GM23248 (cell line): Measurements from ENCODE around the gene ESRRB. TPM values are rescaled to one million over a fixed set of nuclear protein-coding genes. Genes with fewer than 3 reads are reported as not detected.

Experiments used
- DNase-seq: peaks from one replicate; pipeline ENCODE4 v3.0.0-alpha.2; 2015
- H2AFZ ChIP-seq: fragments of 200-600 bp; sonication (generic); 2 replicates; pipeline ENCODE4 v1.6.1; 2016; ENCODE audit warnings: antibody characterized with exemption
- H3F3A ChIP-seq: fragments of 200-600 bp; sonication (generic); 2 replicates; pipeline ENCODE4 v1.6.1; 2016; ENCODE audit warnings: mild to moderate bottlenecking, antibody characterized with exemption, mixed run types; ENCODE audit not compliant: insufficient read depth
- H3K27ac ChIP-seq: fragments of 200-600 bp; sonication (generic); 2 replicates; pipeline ENCODE4 v1.5.1; 2016; ENCODE audit warnings: mild to moderate bottlenecking
- H3K27me3 ChIP-seq: fragments of 200-600 bp; sonication (generic); replicated peaks from 2 replicates; pipeline ENCODE4 v1.6.1; 2016; ENCODE audit warnings: mild to moderate bottlenecking; ENCODE audit not compliant: insufficient read depth
- H3K36me3 ChIP-seq: fragments of 200-600 bp; sonication (generic); 2 replicates; pipeline ENCODE4 v1.6.1; 2016; ENCODE audit warnings: low read depth, mild to moderate bottlenecking
- H3K4me1 ChIP-seq: fragments of 200-600 bp; sonication (generic); 2 replicates; pipeline ENCODE4 v1.6.1; 2016; ENCODE audit warnings: mild to moderate bottlenecking; ENCODE audit not compliant: insufficient read depth
- H3K4me2 ChIP-seq: fragments of 200-600 bp; sonication (generic); one replicate; pipeline ENCODE4 v1.6.1; 2016; ENCODE audit warnings: mild to moderate bottlenecking; ENCODE audit not compliant: unreplicated experiment
- H3K4me3 ChIP-seq: fragments of 200-600 bp; sonication (generic); 2 replicates; pipeline ENCODE4 v1.5.1; 2016; ENCODE audit warnings: mild to moderate bottlenecking
- H3K79me2 ChIP-seq: fragments of 200-600 bp; sonication (generic); 2 replicates; pipeline ENCODE4 v1.6.1; 2016; ENCODE audit warnings: mild to moderate bottlenecking; ENCODE audit not compliant: insufficient read depth
- H3K9ac ChIP-seq: fragments of 200-600 bp; sonication (generic); 2 replicates; pipeline ENCODE4 v1.6.1; 2016; ENCODE audit warnings: mild to moderate bottlenecking
- H3K9me2 ChIP-seq: fragments of 200-600 bp; sonication (generic); 2 replicates; pipeline ENCODE4 v1.6.1; 2016; ENCODE audit warnings: mixed run types, mild to moderate bottlenecking, moderate library complexity; ENCODE audit not compliant: insufficient read depth
- H3K9me3 ChIP-seq: fragments of 200-600 bp; sonication (generic); one replicate; pipeline ENCODE4 v1.6.1; 2017; ENCODE audit warnings: low read depth
- H4K20me1 ChIP-seq: fragments of 200-600 bp; sonication (generic); 2 replicates; pipeline ENCODE4 v1.6.0; 2016; ENCODE audit not compliant: insufficient read depth
- EZH2 ChIP-seq: fragments of 200-600 bp; sonication (generic); IDR thresholded peaks from 2 replicates; pipeline ENCODE4 v1.6.1; 2018; ENCODE audit warnings: antibody characterized with exemption, mild to moderate bottlenecking; ENCODE audit not compliant: insufficient read depth, poor library complexity, severe bottlenecking
- EZH2phosphoT487 ChIP-seq: fragments of 200-600 bp; sonication (generic); IDR thresholded peaks from 2 replicates; pipeline ENCODE4 v1.6.1; 2018; ENCODE audit warnings: antibody characterized with exemption, moderate library complexity, mild to moderate bottlenecking, low read depth; ENCODE audit not compliant: insufficient read depth
- WGBS, 2 experiments: methylation state at CpG; one replicate each; pipeline ENCODE4 v1.1.6; 2015 to 2017; ENCODE audit warnings: low lambda C conversion rate in 2 of 2, low coverage in 1 of 2; ENCODE audit errors: missing lambda C conversion rate in 2 of 2; 5-methylcytosine and 5-hydroxymethylcytosine counted together
- in situ Hi-C: fragments of 300-500 bp; cut with MboI; formaldehyde crosslinking; loops from 2 replicates; pipeline ENCODE4 v1.15.0; 2020
- polyA plus RNA-seq: library from polyadenylated mRNA; unstranded; fragments of >200 nt; fragmentation: Nextera tagmentation; extraction: Ambion mirVana; gene quantifications from 2 replicates; pipeline ENCODE4 v1.2.1, GENCODE V29; 2016
- total RNA-seq: library from RNA; depleted of rRNA; stranded (reverse); fragments of >200 nt; shearing (Covaris generic); gene quantifications from 2 replicates; pipeline ENCODE4 v1.2.3, GENCODE V29; 2014

ESRRB gene
- total and polyA plus RNA-seq, 2 experiments from 2014 or later = not detected

GRCh38 chr14:76396714-76397187 is 20.8 kb downstream of the ESRRB start:
- Histone ChIP-seq H3K9me3 (no peaks in the 10 kb centered on the region), H3K27me3 (0 out of 2 replicates have a peak, but pooled peaks cover 34% of the 10 kb centered on the region), H3F3A (no peaks in the 10 kb centered on the region), H3K4me1 (no peaks in the 10 kb centered on the region), H3K27ac (no peak overlapping the region), H3K4me3 (no peak overlapping the region), H3K9me2 (no peaks in the 10 kb centered on the region), H4K20me1 (no peaks in the 10 kb centered on the region), H3K4me2 (no peak overlapping the region), H2AFZ (no peak overlapping the region), H3K9ac (no peak overlapping the region), H3K79me2 (no peaks in the 10 kb centered on the region), H3K36me3 (no peaks in the 10 kb centered on the region)
- in situ Hi-C loops = loop anchor here (25.0 kb wide), 1 partner anchor 684 kb away; no protein-coding TSS in a partner anchor
- WGBS, 2 experiments = 41 to 44% methylated on average over 19 of the region's 19 CpGs
- no peak for TF ChIP-seq EZH2phosphoT487
- DNase-seq = no peak

GRCh38 chr14:76405627-76406026 is 29.7 kb downstream of the ESRRB start:
- Histone ChIP-seq H3K4me1 (no peaks in the 10 kb centered on the region), H3K27me3 (peaks cover 45% of the 10 kb centered on the region; the same call in 1 of the 2 replicates), H2AFZ (no peak overlapping the region), H3K79me2 (no peaks in the 10 kb centered on the region), H3K36me3 (no peaks in the 10 kb centered on the region), H3K4me3 (no peak overlapping the region), H3K4me2 (no peak overlapping the region), H3K9ac (no peak overlapping the region), H3K9me3 (no peaks in the 10 kb centered on the region), H4K20me1 (no peaks in the 10 kb centered on the region), H3K9me2 (no peaks in the 10 kb centered on the region), H3F3A (no peaks in the 10 kb centered on the region), H3K27ac (no peak overlapping the region)
- no peak for DNase-seq
- no peak for TF ChIP-seq EZH2phosphoT487
- no peak for TF ChIP-seq EZH2
- 53 to 65% methylated on average over 7 of the region's 7 CpGs for WGBS, 2 experiments
- in situ Hi-C loops = no loop called here

DNA sequence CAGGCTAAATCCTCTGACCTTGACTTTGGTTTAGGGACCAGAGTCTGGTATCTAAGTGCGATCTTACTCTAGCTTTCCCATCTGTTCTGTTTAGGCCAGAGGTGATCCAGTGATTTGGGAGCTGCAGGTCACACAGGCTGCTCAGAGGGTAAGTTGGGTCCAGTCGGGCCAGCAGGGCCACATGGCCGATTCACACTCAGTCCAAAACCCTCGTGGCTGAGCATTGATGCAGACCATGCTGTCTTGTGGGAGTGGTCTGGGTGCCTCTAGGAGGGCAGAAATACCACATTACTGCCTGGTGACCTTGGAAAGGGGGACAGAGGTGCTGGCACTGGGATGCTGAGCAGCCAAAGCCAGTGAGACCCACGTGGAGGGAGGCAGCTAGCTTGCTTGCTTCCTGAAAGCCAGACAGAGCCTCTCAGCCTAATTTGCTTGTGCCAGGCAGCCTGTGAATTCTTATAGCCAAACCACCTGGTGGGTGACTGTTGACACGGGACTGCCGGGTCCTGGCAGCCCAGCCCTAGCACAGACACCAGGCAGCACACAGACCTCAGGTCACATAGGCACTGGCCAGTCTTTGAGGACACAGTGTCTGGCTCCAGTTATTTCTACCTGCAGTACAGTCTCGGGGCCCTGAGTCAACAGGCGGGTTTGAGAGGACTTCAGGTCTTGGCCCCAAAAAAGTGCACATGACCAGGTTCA is 31.7 kb downstream of the ESRRB start:
- H3K9me3 ChIP-seq = no peaks in the 10 kb centered on the region
- no peak overlapping the region for H3K27ac ChIP-seq
- H3K4me3 ChIP-seq = no peak overlapping the region
- H3K9ac ChIP-seq = no peak overlapping the region
- H3F3A ChIP-seq = no peaks in the 10 kb centered on the region
- H3K36me3 ChIP-seq = no peaks in the 10 kb centered on the region
- TF ChIP-seq EZH2phosphoT487 = no peak
- no peaks in the 10 kb centered on the region for H4K20me1 ChIP-seq
- H3K27me3 ChIP-seq = peaks cover 46% of the 10 kb centered on the region; the same call in 1 of the 2 replicates
- no peaks in the 10 kb centered on the region for H3K9me2 ChIP-seq
- H3K4me1 ChIP-seq = no peaks in the 10 kb centered on the region
- H3K4me2 ChIP-seq = no peak overlapping the region
- in situ Hi-C loops = no loop called here
- no peak for DNase-seq
- no peak overlapping the region for H2AFZ ChIP-seq
- no peaks in the 10 kb centered on the region for H3K79me2 ChIP-seq
- WGBS, 2 experiments = 46 to 47% methylated on average over 9 of the region's 9 CpGs

DNA sequence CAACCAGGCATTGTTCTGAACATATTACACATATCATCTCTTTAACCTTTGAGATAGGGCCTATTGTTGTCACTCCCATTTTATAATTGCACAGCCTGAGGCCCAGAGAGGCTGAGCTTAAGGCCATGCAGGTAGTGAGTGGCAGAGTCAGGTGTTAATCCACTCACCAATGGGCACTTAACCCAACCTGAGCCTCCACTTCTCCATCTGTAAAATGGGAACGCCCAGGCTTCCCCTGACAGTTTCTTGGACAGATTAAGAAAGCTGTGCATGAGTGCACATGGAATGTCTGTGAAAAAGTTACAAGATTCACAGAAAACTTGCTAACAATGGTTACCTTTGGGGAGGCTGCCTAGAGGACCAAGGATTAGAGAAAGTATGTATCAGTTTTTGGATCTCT is 32.9 kb downstream of the ESRRB start:
- DNase-seq = no peak
- H2AFZ ChIP-seq = no peak overlapping the region
- in situ Hi-C loops = no loop called here
- no peaks in the 10 kb centered on the region for H4K20me1 ChIP-seq
- H3K27me3 ChIP-seq = peaks cover 40% of the 10 kb centered on the region; the same call in 1 of the 2 replicates
- H3K4me1 ChIP-seq = no peaks in the 10 kb centered on the region
- H3K4me3 ChIP-seq = no peak overlapping the region
- no peak overlapping the region for H3K27ac ChIP-seq
- no peaks in the 10 kb centered on the region for H3K36me3 ChIP-seq
- 36 to 41% methylated on average over 1 of the region's 1 CpG for WGBS, 2 experiments
- no peaks in the 10 kb centered on the region for H3F3A ChIP-seq
- H3K79me2 ChIP-seq = no peaks in the 10 kb centered on the region
- no peak overlapping the region for H3K9ac ChIP-seq
- no peaks in the 10 kb centered on the region for H3K9me3 ChIP-seq
- no peaks in the 10 kb centered on the region for H3K9me2 ChIP-seq
- no peak for TF ChIP-seq EZH2phosphoT487
- TF ChIP-seq EZH2 = no peak
- H3K4me2 ChIP-seq = no peak overlapping the region
